OCI-LY3 (cell line): Measurements from ENCODE around the gene SCO2.

Source experiments
- EZH2phosphoT487 ChIP-seq: fragments of 200-600 bp; shearing (Covaris generic); IDR thresholded peaks from 2 replicates; pipeline ENCODE4 v1.6.1; 2018; ENCODE audit warnings: antibody characterized with exemption, mixed run types, low read depth
- TF ChIP-seq, protein P1 (sequence below): fragments of 200-600, 300-600 bp; sonication (generic); IDR thresholded peaks from 2 replicates; pipeline ENCODE4 v1.5.1; 2014; ENCODE audit warnings: antibody characterized with exemption, low read length, low read depth

DNA sequence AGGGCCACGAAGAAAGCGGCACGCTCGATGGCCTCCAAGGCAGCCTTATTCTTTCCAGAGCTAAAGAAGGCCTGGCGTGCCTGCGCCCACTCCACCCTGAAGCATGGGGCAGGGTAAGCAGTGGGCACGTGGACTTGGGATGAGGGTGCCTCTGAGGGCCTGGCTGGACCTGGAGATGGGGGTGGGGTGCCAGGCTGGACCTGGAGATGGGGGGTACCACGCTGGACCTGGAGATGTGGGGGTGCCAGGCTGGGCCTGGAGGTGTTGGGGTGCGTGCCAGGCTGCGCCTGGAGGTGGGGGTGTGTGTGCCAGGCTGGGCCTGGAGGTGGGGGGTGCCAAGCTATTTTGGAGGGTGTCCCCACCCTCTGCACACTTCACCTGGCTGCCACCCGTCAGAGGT lies 47.6 kb upstream of the SCO2 start:
- TF ChIP-seq, protein P1, sequence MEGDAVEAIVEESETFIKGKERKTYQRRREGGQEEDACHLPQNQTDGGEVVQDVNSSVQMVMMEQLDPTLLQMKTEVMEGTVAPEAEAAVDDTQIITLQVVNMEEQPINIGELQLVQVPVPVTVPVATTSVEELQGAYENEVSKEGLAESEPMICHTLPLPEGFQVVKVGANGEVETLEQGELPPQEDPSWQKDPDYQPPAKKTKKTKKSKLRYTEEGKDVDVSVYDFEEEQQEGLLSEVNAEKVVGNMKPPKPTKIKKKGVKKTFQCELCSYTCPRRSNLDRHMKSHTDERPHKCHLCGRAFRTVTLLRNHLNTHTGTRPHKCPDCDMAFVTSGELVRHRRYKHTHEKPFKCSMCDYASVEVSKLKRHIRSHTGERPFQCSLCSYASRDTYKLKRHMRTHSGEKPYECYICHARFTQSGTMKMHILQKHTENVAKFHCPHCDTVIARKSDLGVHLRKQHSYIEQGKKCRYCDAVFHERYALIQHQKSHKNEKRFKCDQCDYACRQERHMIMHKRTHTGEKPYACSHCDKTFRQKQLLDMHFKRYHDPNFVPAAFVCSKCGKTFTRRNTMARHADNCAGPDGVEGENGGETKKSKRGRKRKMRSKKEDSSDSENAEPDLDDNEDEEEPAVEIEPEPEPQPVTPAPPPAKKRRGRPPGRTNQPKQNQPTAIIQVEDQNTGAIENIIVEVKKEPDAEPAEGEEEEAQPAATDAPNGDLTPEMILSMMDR, result no peak
- no peak for TF ChIP-seq EZH2phosphoT487
